GM18498 (cell line): ENCODE measurements around the gene HIGD1B.
"Not testable (repeated sequence)": the region's sequence is repeated elsewhere in the genome, so short reads cannot be mapped to it uniquely, and the experiment has no call there.

Experiments used
- ATAC-seq: cut with Tn5 transposase; IDR thresholded peaks from one replicate; pipeline ENCODE4 v1.9.1; 2021; ENCODE audit warnings: mild to moderate bottlenecking, moderate library complexity; ENCODE audit not compliant: unreplicated experiment

Gene HIGD1B

GRCh38 chr17:44847586-44847985 lies at the start of gene HIGD1B:
Gene HIGD1B, plus strand, starts transcription at chr17:44847883. Its CDS starts 270 bp downstream, at chr17:44848153.
- no peak for ATAC-seq

- ATAC-seq, result no peak
These were observed 49.3 kb upstream of the HIGD1B start for GRCh38 chr17:44798356-44798755.

DNA sequence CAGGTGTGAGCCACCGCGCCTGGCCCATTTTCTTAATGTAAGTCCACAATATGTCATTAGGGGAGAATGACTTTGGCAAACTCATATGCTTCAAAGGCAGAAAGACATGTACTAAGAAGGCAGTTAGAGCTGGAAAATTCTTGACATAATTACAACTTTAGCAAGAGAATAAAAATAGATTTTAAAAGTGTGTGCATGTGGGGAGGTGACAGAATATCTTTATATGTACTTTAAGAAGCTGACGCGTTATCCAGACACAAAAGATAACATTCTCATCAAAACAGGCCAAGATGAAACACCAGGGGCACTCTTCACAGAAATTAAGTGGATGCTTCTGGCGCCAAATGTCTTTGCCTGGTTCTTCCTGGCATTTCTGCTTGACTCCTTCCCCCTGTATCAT lies 45.8 kb upstream of the HIGD1B start:
- ATAC-seq, result no peak

DNA sequence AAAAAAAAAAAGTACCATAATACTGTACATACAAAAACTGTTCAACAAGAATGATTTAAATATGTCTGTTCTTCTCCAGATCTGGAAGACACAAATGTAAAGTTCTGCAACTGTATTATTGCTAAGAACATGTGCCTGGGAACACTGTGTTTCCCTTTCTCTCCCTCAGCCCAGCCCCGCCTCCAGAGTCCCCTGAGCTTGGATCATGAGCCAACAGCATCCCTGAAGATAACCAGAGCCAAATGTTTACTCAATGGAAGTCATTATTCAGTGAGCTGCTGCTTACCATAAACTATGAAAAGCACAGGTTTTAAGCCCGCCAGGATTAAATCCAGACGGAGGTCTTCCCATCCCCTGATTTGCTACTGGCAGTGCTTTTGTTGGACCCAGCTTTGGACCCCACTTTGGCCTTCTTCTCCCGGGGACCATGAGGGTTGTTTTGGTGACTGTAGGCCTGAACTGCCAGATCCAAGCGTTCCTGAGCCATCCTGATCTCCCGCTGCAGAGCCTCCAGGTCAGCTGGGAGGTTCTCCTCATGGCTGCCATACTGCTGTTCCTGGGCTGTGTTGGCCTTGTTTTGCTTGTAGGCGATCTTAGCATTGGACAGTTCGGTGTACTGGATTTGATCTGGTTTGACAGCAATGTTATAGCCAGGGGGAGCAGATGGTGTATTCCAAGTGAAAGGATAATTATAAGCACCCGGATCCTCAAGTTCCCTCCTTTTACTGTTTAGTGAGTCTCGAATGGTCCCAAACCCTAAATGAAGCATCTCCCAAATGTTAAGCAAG lies 43.2 kb upstream of the HIGD1B start:
- ATAC-seq, result no peak

DNA sequence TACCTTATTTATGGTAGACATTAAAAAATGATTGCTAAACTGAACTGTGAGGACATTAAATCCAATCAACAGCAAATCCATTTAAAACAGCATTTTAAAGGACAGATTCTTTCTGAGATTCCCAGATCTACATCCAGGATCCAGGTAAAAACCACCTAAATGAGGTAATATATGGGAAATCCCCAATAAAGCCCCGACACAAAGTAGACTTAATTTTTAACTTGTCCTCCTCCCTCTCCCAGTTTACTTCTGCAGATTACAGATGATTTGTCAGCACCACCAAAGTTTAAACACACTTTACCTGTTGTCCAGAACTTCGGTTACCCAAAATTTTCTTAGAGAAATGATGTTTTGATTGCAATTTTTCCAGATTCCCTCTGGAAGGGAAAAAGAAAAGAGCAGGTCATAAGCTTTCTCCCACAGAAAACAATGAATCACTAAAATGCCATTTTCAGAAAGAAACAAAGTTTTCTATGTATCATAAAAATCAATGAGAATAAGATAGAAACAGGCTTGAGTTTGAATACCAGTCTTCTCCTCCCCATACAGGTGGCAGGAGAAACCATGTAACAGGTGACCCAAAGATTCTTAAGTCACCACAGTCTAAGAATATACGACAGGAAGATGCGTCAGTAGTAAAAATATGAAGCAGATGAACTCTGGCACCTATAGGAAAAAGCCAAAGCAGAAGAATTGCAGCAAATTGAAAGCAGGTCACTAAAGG lies 40.4 kb upstream of the HIGD1B start:
- no peak for ATAC-seq

DNA sequence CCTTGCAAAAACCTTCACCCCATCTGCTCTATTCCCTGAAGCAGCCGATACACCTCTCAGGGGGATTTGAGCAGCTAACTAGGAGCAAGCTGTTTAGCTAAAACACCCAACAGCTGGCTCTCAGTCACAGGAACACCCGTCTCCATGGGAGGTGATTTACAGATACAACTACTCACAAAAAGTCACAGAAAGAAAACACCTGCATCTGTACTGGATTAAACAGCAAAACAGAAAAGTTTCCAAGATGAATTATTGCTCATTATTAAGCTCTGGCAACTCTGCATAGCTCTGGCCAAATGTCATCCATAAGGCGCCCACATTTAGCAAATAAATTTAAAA lies 39.9 kb upstream of the HIGD1B start:
- no peak for ATAC-seq

DNA sequence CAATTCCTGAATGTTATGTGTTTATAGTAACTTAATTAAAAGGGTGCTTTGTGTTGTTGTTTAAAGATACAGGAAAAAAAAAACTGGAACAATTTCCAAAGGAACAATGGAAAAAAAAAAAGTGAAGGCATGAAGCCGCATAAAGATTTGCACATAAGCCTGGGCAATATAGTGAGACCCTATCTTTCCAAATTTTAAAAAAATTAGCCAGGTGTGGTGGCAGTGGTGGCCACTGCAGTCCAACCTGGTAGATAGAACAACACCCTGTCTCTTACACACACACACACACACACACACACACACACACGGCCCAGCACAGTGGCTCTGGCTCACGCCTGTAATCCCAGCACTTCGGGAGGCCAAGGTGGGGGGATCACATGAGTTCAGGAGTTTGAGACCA lies 39.5 kb upstream of the HIGD1B start:
- ATAC-seq, result no peak

DNA sequence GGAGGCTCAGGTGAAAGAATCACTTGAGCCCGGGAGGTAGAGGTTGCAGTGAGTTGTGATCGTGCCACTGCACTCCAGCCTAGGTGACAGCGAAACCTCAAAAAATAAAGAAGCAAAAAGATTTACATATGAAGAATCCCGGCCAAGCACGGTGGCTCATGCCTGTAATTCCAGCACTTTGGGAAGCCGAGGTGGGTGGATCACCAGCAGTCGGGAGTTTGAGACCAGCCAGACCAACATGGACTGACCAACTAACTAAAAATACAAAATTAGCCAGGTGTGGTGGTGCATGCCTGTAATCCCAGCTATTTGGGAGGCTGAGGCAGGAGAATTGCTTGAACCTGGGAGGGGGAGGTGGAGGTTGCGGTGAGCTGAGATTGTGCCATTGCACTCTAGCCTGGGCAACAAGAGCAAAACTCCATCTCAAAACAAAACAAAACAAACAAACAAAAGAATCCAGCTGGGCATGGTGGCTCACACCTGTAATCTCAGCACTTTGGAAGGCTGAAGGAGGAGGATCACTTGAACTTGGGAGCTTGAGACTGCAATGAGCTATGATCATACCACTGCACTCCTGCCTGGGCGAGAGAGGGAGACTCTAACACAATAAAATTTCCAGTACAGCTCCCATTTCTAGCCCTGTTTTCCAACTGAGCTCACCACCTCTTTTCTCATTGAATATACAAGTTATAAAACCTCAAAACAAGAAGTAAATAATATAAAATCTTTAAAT lies 38.9 kb upstream of the HIGD1B start:
- ATAC-seq, result not testable (repeated sequence)

- no peak for ATAC-seq
These were observed 35.4 kb upstream of the HIGD1B start for GRCh38 chr17:44812263-44812662.

GRCh38 chr17:44818508-44818907 lies 29.2 kb upstream of the HIGD1B start:
- not testable (repeated sequence) for ATAC-seq

DNA sequence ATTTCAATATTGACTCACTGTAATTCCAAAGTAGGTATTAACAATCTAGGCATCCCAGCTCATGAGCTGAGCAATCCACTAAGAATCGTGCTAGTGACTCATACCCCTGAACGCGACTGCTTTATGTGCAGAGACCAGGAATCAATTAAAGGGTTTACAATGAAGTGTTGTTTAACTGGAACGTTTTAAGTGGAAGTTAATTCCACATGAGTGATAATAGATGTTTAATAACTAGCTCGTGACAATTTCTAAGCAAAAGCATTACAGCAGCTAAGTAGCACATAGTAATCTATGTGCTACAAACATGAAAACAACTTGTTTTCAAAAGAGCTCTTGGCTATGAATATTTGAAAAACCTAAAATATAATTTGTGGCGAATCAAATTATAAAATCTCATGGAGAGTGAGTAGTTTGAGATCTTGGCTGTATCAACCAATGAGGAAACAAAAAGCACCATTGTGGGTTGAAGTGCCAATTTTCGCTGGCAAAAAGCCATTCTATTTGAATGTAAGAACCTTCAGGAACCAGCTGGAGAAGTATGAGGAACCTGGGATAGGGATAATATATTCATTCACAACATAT lies 27.0 kb upstream of the HIGD1B start:
- no peak for ATAC-seq

- not testable (repeated sequence) for ATAC-seq
These were observed 22.4 kb upstream of the HIGD1B start for GRCh38 chr17:44825236-44825635.

DNA sequence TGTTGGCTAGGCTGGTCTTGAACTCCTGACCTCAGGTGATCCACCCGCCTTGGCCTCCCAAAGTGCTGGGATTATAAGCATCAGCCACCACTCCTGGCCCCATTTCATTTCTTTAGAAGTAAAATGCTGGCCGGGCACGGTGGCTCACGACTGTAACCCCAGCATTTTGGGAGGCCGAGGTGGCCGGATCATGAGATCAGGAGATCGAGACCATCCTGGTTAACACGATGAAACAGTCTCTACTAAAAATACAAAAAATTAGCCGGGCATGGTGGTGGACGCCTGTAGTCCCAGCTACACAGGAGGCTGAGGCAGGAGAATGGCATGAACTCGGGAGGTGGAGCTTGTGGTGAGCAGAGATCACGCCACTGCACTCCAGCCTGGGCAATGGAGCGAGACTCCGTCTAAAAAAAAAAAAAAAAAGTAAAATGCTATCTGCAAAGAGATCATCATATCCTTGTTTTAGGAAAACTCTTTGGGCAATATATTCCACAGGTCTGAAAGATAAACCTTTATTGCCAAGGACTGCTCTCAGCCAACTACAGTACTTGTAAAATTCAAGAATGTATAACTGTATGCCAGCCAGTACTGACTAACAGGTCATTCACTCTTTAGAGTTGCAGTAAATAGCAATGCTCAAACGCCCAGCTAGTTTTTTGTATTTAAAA lies 21.4 kb upstream of the HIGD1B start:
- ATAC-seq, result no peak

GRCh38 chr17:44827863-44828262 lies 19.8 kb upstream of the HIGD1B start:
- ATAC-seq, result no peak

GRCh38 chr17:44828919-44829522 lies 18.7 kb upstream of the HIGD1B start:
- no peak for ATAC-seq

DNA sequence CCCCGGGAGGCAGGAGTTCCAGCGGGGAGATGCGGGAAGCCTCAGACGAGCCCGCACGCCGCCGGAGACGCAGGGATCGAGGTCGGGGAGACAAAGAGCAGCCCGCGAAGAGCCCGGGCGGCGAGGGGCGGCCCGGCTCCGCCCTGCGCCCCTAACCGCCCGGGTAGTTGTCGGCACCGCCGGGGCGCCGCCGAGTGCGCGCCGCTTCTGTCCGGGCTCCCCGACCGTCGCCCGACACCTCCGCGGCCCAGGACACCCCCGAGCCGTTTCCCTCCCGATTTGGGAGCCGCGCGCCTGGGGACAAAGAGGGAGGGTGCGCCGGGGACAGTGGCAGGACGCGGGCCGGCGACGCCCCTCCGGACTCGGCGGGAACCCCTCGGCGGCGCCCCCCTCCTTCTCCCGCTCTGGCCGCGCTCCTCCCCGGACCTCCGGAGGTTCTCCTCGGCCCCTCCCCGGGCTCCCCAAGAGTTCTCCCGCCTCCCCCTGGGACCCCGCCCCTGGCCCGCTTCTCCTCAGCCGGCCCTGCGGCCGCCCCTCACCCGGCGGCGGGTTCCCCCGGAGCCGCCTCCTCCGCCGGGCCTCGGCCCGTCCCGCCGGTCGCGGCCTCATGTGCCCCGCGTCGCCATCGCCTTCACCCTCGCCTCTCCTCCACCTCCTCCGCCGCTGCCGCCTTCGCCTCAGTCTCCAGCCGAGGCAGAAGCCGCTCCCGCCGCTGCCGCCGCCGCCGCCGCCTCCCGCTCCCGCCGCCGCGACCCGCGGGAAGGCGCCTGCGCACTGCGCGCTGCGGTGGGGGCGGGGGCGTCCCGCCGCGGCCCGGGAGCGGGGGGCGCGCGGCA lies 17.9 kb upstream of the HIGD1B start, which contains the start of gene GJC1:
GJC1 (minus strand) TSS at position 765 of the 836 bp plus-strand sequence. CDS start 24,470 bp downstream, outside the sequence.
- no peak for ATAC-seq

DNA sequence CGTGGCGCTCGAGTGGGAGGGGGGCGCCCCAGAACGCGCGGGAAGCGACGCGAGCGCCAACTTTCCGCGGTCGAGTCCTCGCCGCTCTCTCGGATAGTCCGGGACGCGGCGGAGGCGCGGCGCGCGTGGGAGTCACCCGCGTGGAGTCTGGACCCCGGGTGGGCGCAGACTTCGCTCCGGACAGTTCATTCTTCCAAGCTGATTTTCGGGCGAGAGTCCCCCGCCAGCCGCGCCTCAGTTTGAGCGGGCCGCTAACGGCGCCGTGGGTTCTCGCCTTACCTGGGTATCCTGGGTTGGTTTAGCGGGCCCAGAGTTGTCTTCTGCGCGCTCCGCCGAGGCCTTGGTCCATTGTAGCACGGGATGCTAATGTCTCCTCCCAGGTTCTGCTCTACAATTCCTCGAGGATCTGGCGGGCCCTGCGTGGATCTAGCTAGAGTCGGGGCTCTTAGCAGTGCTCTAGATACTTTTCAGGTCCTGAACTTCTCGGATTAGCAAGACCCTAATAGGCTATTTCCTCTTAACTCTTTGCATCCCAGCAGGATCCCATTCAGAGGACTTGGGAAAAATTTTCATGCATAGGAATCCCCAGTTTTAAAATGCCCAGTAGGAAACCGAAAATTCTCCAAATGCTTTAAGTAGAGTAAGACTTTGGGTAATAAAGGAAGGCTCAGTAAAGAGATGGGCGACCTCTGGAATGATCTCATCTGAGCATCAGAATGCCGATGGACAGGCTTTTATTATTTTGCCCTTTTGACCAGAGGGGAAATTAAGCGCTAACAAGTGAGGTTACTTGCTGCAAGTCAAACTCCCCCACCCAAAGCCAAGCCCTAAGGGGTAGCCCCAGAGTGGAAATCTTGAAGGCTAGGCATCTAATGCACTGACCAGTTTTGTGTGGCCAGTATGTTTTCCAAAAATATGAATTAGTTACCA lies 17.1 kb upstream of the HIGD1B start:
- ATAC-seq, result no peak

GRCh38 chr17:44831371-44831770 lies 16.3 kb upstream of the HIGD1B start:
- no peak for ATAC-seq
